Transverse colon (tissue), 3 donors: ENCODE measurements around the gene MAML1.

Experiments used
- CTCF ChIP-seq, 5 experiments: fragments of 200-600 bp in 3 of 5; fragments of 450-650 bp in 2 of 5; sonication (generic) in 3 of 5; IDR thresholded peaks; 1 replicate in 2 of 5; 2 replicates in 3 of 5; pipeline ENCODE4 v1.5.1; 2016 to 2017; ENCODE audit warnings: antibody characterized with exemption in 5 of 5, inconsistent platforms in 3 of 5, mild to moderate bottlenecking in 2 of 5, moderate library complexity in 1 of 5
- EP300 ChIP-seq: sonication (generic); formaldehyde crosslinking; IDR thresholded peaks from one replicate; pipeline ENCODE4 v1.6.1; 2017; ENCODE audit warnings: antibody characterized with exemption, low read depth
- POLR2A ChIP-seq: fragments of 450-650 bp; IDR thresholded peaks from one replicate; pipeline ENCODE4 v1.6.1; 2016; ENCODE audit warnings: antibody characterized with exemption, mild to moderate bottlenecking, moderate library complexity

- TF ChIP-seq CTCF (IDR thresholded peaks at IDR 0.05) (peak; percentile 31 to 86 (median 70)), POLR2A (peak; percentile 66), EP300 (no peak)
Observed at GRCh38 chr5:179795863-179796833, 63.5 kb downstream of the MAML1 start.
